Panc1 (cell line): Measurements from ENCODE around the gene RPP25L. TPM values are rescaled to one million over a fixed set of nuclear protein-coding genes. Genes with fewer than 3 reads are reported as not detected.

Experiments used
- ATAC-seq: fragments of 200-7000 bp; cut with Tn5 transposase; 2 replicates; pipeline ENCODE4 v1.9.1; 2020; ENCODE audit warnings: mild to moderate bottlenecking, moderate library complexity
- BruUV-seq: library from RNA; stranded (reverse); fragments of 400-500 nt; replicated peaks from 2 replicates; lab custom pipeline; 2021; lab: Mats Ljungman, UMichigan
- CTCF ChIA-PET: fragments of 300-600 bp; sonication (Branson Sonifier 250); formaldehyde crosslinking; loops from one replicate; lab custom pipeline; 2022; ENCODE audit warnings: antibody characterized with exemption; lab: Charles Lee
- POLR2A ChIA-PET: fragments of 300-600 bp; sonication (Branson Sonifier 250); formaldehyde crosslinking; loops from one replicate; lab custom pipeline; 2022; ENCODE audit warnings: antibody characterized with exemption; lab: Charles Lee
- DNase-seq: peaks from one replicate; pipeline ENCODE4 v3.0.0-alpha.2; 2010; ENCODE audit warnings: low read depth, low spot score
- H3K27ac ChIP-seq: 2 replicates; pipeline ENCODE4 v1.5.1; 2011; ENCODE audit warnings: mild to moderate bottlenecking, low read length, inconsistent platforms
- H3K27me3 ChIP-seq: fragments of 200-500 bp; sonication (Bioruptor generic); 2 replicates; pipeline ENCODE4 v1.6.0; 2014; ENCODE audit warnings: low read length, inconsistent platforms; ENCODE audit not compliant: control insufficient read depth, insufficient read depth
- H3K36me3 ChIP-seq: fragments of 200-500 bp; sonication (Bioruptor generic); 2 replicates; pipeline ENCODE4 v1.5.1; 2014; ENCODE audit warnings: inconsistent platforms, mild to moderate bottlenecking, low read length, moderate library complexity; ENCODE audit not compliant: control insufficient read depth, insufficient read depth
- H3K4me1 ChIP-seq: 2 replicates; pipeline ENCODE4 v1.5.1; 2011; ENCODE audit warnings: inconsistent platforms, mild to moderate bottlenecking, low read length, moderate library complexity; ENCODE audit not compliant: control insufficient read depth, insufficient read depth
- H3K4me3 ChIP-seq, 2 experiments: 2 replicates each; pipeline ENCODE4 v1.5.1; 2011 to 2012; ENCODE audit warnings: low read depth in 2 of 2, low read length in 2 of 2, mild to moderate bottlenecking in 2 of 2, inconsistent platforms in 1 of 2, moderate library complexity in 1 of 2
- H3K9me3 ChIP-seq: fragments of 200-500 bp; sonication (Bioruptor generic); 2 replicates; pipeline ENCODE4 v1.5.1; 2014; ENCODE audit warnings: low read depth, mild to moderate bottlenecking, inconsistent platforms, low read length, moderate library complexity; ENCODE audit not compliant: control insufficient read depth, insufficient read depth
- CTCF ChIP-seq: fragments of 450-650 bp; IDR thresholded peaks from 2 replicates; pipeline ENCODE4 v1.5.1; 2017; ENCODE audit warnings: mild to moderate bottlenecking
- POLR2AphosphoS5 ChIP-seq: IDR thresholded peaks from 2 replicates; pipeline ENCODE4 v1.6.1; 2012; ENCODE audit warnings: mild to moderate bottlenecking, low read depth, low read length, moderate library complexity
- REST ChIP-seq, 2 experiments: IDR thresholded peaks; 2 replicates each; pipeline ENCODE4 v1.6.1; 2011 to 2012; ENCODE audit warnings: low read depth in 2 of 2, control low read depth in 1 of 2, low read length in 1 of 2, mild to moderate bottlenecking in 1 of 2, moderate library complexity in 1 of 2; ENCODE audit not compliant: insufficient read depth in 1 of 2
- SIN3A ChIP-seq: IDR thresholded peaks from 2 replicates; pipeline ENCODE4 v1.6.1; 2012; ENCODE audit warnings: low read depth, mild to moderate bottlenecking, low read length, moderate library complexity, borderline replicate concordance; ENCODE audit not compliant: insufficient read depth
- TCF7L2 ChIP-seq: IDR thresholded peaks from 2 replicates; pipeline ENCODE4 v1.6.1; 2011; ENCODE audit warnings: mild to moderate bottlenecking, low read depth, low read length, inconsistent platforms
- in situ Hi-C: cut with HindIII; loops from 2 replicates; pipeline ENCODE4 v1.10.0; 2016; ENCODE audit warnings: low sequenced_read_pairs, low pct_unique_long_range_greater_than_20kb
- intact Hi-C: fragments of 100-400 bp; cut with micrococcal nuclease; formaldehyde crosslinking; loops from one replicate; pipeline ENCODE4 v1.10.0; 2022; ENCODE audit not compliant: unreplicated experiment
- total RNA-seq: library from RNA; stranded (reverse); gene quantifications from one replicate; pipeline ENCODE4 v1.2.1, GENCODE V29; 2021; ENCODE audit not compliant: unreplicated experiment

Gene RPP25L
- total RNA-seq, 1 experiment from 2014 or later, result 30.4 TPM

GRCh38 chr9:34577400-34578240 is 34.3 kb downstream of the RPP25L start:
- no TSS peak for BruUV-seq
- TF ChIP-seq TCF7L2, result no peak
- no peak for TF ChIP-seq REST (IDR thresholded peaks at IDR 0.05; ENCODE audit: insufficient read depth in 1 of 2, low read depth in 2 of 2, low read length in 1 of 2)
- TF ChIP-seq SIN3A, result no peak
- no peak for TF ChIP-seq CTCF
- TF ChIP-seq POLR2AphosphoS5, result no peak
- in situ Hi-C loops, result no loop called here

GRCh38 chr9:34576597-34577399 is 35.1 kb downstream of the RPP25L start:
- intact Hi-C loops (no loop called here), in situ Hi-C loops (no loop called here)
- no peaks in the 10 kb centered on the region for H3K4me1 ChIP-seq
- H3K9me3 ChIP-seq, result no peaks in the 10 kb centered on the region
- no peak for TF ChIP-seq POLR2AphosphoS5
- no peak for TF ChIP-seq SIN3A
- TF ChIP-seq REST (IDR thresholded peaks at IDR 0.05; ENCODE audit: insufficient read depth in 1 of 2, low read depth in 2 of 2, low read length in 1 of 2), result no peak
- TF ChIP-seq TCF7L2, result no peak
- TF ChIP-seq CTCF, result no peak
- H3K27me3 ChIP-seq, result no peaks in the 10 kb centered on the region
- no peak overlapping the region for H3K27ac ChIP-seq
- CTCF ChIA-PET, result interaction anchor here (0.5 kb wide), 1 partner anchor 35 kb away, joined by 3 read pairs; the partner anchor contains the start of gene RPP25L
- no peaks in the 10 kb centered on the region for H3K36me3 ChIP-seq
- no peak overlapping the region for H3K4me3 ChIP-seq
- POLR2A ChIA-PET, result interaction anchor here (0.5 kb wide), 1 partner anchor 165 kb away, joined by 6 read pairs; no protein-coding TSS in a partner anchor
- BruUV-seq, result no TSS peak
- ATAC-seq (no peak), DNase-seq (no peak)

More at GRCh38 chr9:34577400-34578240, 34.3 kb downstream of the RPP25L start:
- CTCF ChIA-PET, result no interaction called here
- H3K27me3 ChIP-seq, result no peaks in the 10 kb centered on the region
- intact Hi-C loops, result no loop called here
- no peak overlapping the region for H3K4me3 ChIP-seq
- DNase-seq, result no peak
- no peaks in the 10 kb centered on the region for H3K9me3 ChIP-seq
- ATAC-seq, result no peak
- H3K36me3 ChIP-seq, result no peaks in the 10 kb centered on the region
- H3K27ac ChIP-seq, result no peak overlapping the region
- POLR2A ChIA-PET, result interaction anchor here (0.5 kb wide), 1 partner anchor 165 kb away, joined by 6 read pairs; no protein-coding TSS in a partner anchor
- H3K4me1 ChIP-seq, result no peaks in the 10 kb centered on the region
